Suprapubic skin (tissue), 4 donors: ENCODE results near the gene ROR2. TPM values are rescaled to one million over a fixed set of nuclear protein-coding genes. Genes with fewer than 3 reads are reported as not detected.

Source experiments
- DNase-seq, 2 donors: peaks; one replicate each; pipeline ENCODE4 v3.0.0-alpha.2; 2019; ENCODE audit warnings: low spot score in 2 of 2
- H3K27ac ChIP-seq: fragments of 200-600 bp; sonication (generic); one replicate; pipeline ENCODE4 v1.5.1; 2019
- H3K27me3 ChIP-seq: fragments of 200-600 bp; sonication (generic); one replicate; pipeline ENCODE4 v1.5.1; 2019
- H3K36me3 ChIP-seq: fragments of 200-600 bp; sonication (generic); one replicate; pipeline ENCODE4 v1.5.1; 2019
- H3K4me1 ChIP-seq: fragments of 200-600 bp; sonication (generic); one replicate; pipeline ENCODE4 v1.5.1; 2019
- H3K4me3 ChIP-seq: fragments of 200-600 bp; sonication (generic); one replicate; pipeline ENCODE4 v1.5.1; 2019; ENCODE audit warnings: mild to moderate bottlenecking
- H3K9me3 ChIP-seq: fragments of 200-600 bp; sonication (generic); one replicate; pipeline ENCODE4 v1.5.1; 2019
- CTCF ChIP-seq, 2 donors: fragments of 200-600 bp in 1 of 2; fragments of 450-650 bp in 1 of 2; sonication (generic) in 1 of 2; IDR thresholded peaks; one replicate each; pipeline ENCODE4 v1.5.1; 2016 to 2019; ENCODE audit warnings: antibody characterized with exemption in 2 of 2, mild to moderate bottlenecking in 1 of 2, moderate library complexity in 1 of 2
- EP300 ChIP-seq: sonication (generic); formaldehyde crosslinking; IDR thresholded peaks from one replicate; pipeline ENCODE4 v1.6.1; 2017; ENCODE audit warnings: antibody characterized with exemption
- POLR2A ChIP-seq, 2 donors: fragments of 450-650 bp; IDR thresholded peaks; one replicate each; pipeline ENCODE4 v1.6.1; 2017; ENCODE audit warnings: antibody characterized with exemption in 2 of 2, mild to moderate bottlenecking in 2 of 2, moderate library complexity in 2 of 2
- POLR2AphosphoS5 ChIP-seq, 3 donors: sonication (generic); formaldehyde crosslinking; IDR thresholded peaks; one replicate each; pipeline ENCODE4 v1.6.1; 2017; ENCODE audit warnings: antibody characterized with exemption in 3 of 3
- WGBS: methylation state at CpG from one replicate; pipeline ENCODE4 v1.1.5; 2018; 5-methylcytosine and 5-hydroxymethylcytosine counted together
- total RNA-seq, 4 donors: library from RNA; depleted of rRNA; stranded (reverse); fragments of >200 nt; gene quantifications; one replicate each; pipeline ENCODE4 v1.1.0, GENCODE V29; 2016

The ROR2 gene
- total RNA-seq, 4 donors from 2014 or later = 3.3 to 7.3 (median 5.0) TPM

- no peak for DNase-seq
- H3K36me3 ChIP-seq = no peaks in the 10 kb centered on the region
These were observed 192.2 kb downstream of the ROR2 start for GRCh38 chr9:91757782-91758181.

GRCh38 chr9:91756510-91756780 lies 193.6 kb downstream of the ROR2 start:
- TF ChIP-seq EP300 (no peak), POLR2A (IDR thresholded peaks at IDR 0.05) (no peak), CTCF (IDR thresholded peaks at IDR 0.05) (no peak), POLR2AphosphoS5 (IDR thresholded peaks at IDR 0.05) (no peak)
- Histone ChIP-seq H3K9me3 (no peaks in the 10 kb centered on the region), H3K36me3 (no peaks in the 10 kb centered on the region), H3K4me3 (no peak overlapping the region), H3K4me1 (no peaks in the 10 kb centered on the region), H3K27me3 (no peaks in the 10 kb centered on the region), H3K27ac (no peak overlapping the region)
- no peak for DNase-seq
- WGBS = 94% methylated on average over 4 of the region's 4 CpGs

More at GRCh38 chr9:91757782-91758181, 192.2 kb downstream of the ROR2 start:
- TF ChIP-seq POLR2A (IDR thresholded peaks at IDR 0.05) (no peak), CTCF (IDR thresholded peaks at IDR 0.05) (no peak), EP300 (no peak), POLR2AphosphoS5 (IDR thresholded peaks at IDR 0.05) (no peak)
- Histone ChIP-seq H3K4me3 (no peak overlapping the region), H3K27ac (no peak overlapping the region), H3K9me3 (no peaks in the 10 kb centered on the region), H3K27me3 (no peaks in the 10 kb centered on the region), H3K4me1 (no peaks in the 10 kb centered on the region)
- 82% methylated on average over 4 of the region's 4 CpGs for WGBS

- no peaks in the 10 kb centered on the region for H3K27me3 ChIP-seq
- 72% methylated on average over 16 of the region's 16 CpGs for WGBS
- H3K4me3 ChIP-seq = no peak overlapping the region
- DNase-seq = no peak
- H3K9me3 ChIP-seq = no peaks in the 10 kb centered on the region
- no peak overlapping the region for H3K27ac ChIP-seq
- TF ChIP-seq POLR2A (IDR thresholded peaks at IDR 0.05) (no peak), POLR2AphosphoS5 (IDR thresholded peaks at IDR 0.05) (no peak), EP300 (no peak), CTCF (IDR thresholded peaks at IDR 0.05) (no peak)
- no peaks in the 10 kb centered on the region for H3K36me3 ChIP-seq
- no peaks in the 10 kb centered on the region for H3K4me1 ChIP-seq
These were observed 194.1 kb downstream of the ROR2 start for GRCh38 chr9:91755761-91756509.

- H3K9me3 ChIP-seq = no peaks in the 10 kb centered on the region
- H3K4me3 ChIP-seq = no peak overlapping the region
- no peak for DNase-seq
- no peak overlapping the region for H3K27ac ChIP-seq
- no peaks in the 10 kb centered on the region for H3K36me3 ChIP-seq
- H3K4me1 ChIP-seq = no peaks in the 10 kb centered on the region
- no peaks in the 10 kb centered on the region for H3K27me3 ChIP-seq
- TF ChIP-seq POLR2AphosphoS5 (IDR thresholded peaks at IDR 0.05) (no peak), POLR2A (IDR thresholded peaks at IDR 0.05) (no peak), EP300 (no peak), CTCF (IDR thresholded peaks at IDR 0.05) (no peak)
- WGBS = 48% methylated on average over 2 of the region's 2 CpGs
These were observed 196.3 kb downstream of the ROR2 start for GRCh38 chr9:91753711-91754110.

- Histone ChIP-seq H3K9me3 (no peaks in the 10 kb centered on the region), H3K4me1 (no peaks in the 10 kb centered on the region), H3K4me3 (no peak overlapping the region), H3K27ac (no peak overlapping the region), H3K36me3 (no peaks in the 10 kb centered on the region), H3K27me3 (no peaks in the 10 kb centered on the region)
- 72% methylated on average over 2 of the region's 2 CpGs for WGBS
- DNase-seq = no peak
- TF ChIP-seq POLR2AphosphoS5 (IDR thresholded peaks at IDR 0.05) (no peak), EP300 (no peak), POLR2A (IDR thresholded peaks at IDR 0.05) (no peak), CTCF (IDR thresholded peaks at IDR 0.05) (no peak)
These were observed 198.1 kb downstream of the ROR2 start for GRCh38 chr9:91751922-91752321.
